Vagina (tissue), 2 donors: ENCODE results near the gene SYCP3. TPM values are rescaled to one million over a fixed set of nuclear protein-coding genes. Genes with fewer than 3 reads are reported as not detected.

ENCODE experiments used
- DNase-seq, 2 donors: peaks; one replicate each; pipeline ENCODE4 v3.0.0-alpha.2; 2017; ENCODE audit errors: extremely low spot score in 2 of 2
- H3K27ac ChIP-seq: fragments of 200-600 bp; sonication (generic); one replicate; pipeline ENCODE4 v1.5.1; 2019
- H3K27me3 ChIP-seq: fragments of 200-600 bp; sonication (generic); one replicate; pipeline ENCODE4 v1.5.1; 2019
- H3K36me3 ChIP-seq, 2 donors: fragments of 200-600 bp; sonication (generic); one replicate each; pipeline ENCODE4 v1.5.1; 2017 to 2019
- H3K4me1 ChIP-seq: fragments of 200-600 bp; sonication (generic); one replicate; pipeline ENCODE4 v1.5.1; 2019
- H3K4me3 ChIP-seq, 2 donors: fragments of 200-600 bp; sonication (generic); 1 replicate in 1 of 2; 2 replicates in 1 of 2; pipeline ENCODE4 v1.5.1; 2016 to 2019
- H3K9me3 ChIP-seq: fragments of 200-600 bp; sonication (generic); one replicate; pipeline ENCODE4 v1.5.1; 2019
- CTCF ChIP-seq, 3 experiments: fragments of 450-650 bp in 2 of 3; fragments of 200-600 bp in 1 of 3; sonication (generic) in 1 of 3; IDR thresholded peaks; one replicate each; pipeline ENCODE4 v1.5.1; 2017 to 2019; ENCODE audit warnings: antibody characterized with exemption in 3 of 3, mild to moderate bottlenecking in 2 of 3, moderate library complexity in 2 of 3
- POLR2A ChIP-seq, 2 donors: fragments of 450-650 bp; IDR thresholded peaks; one replicate each; pipeline ENCODE4 v1.6.1; 2017; ENCODE audit warnings: antibody characterized with exemption in 2 of 2, mild to moderate bottlenecking in 2 of 2, moderate library complexity in 2 of 2
- POLR2AphosphoS5 ChIP-seq, 2 donors: sonication (generic); formaldehyde crosslinking; IDR thresholded peaks; one replicate each; pipeline ENCODE4 v1.9.0; 2017; ENCODE audit warnings: antibody characterized with exemption in 2 of 2, mild to moderate bottlenecking in 2 of 2, low read depth in 1 of 2; ENCODE audit not compliant: insufficient read depth in 1 of 2
- intact Hi-C: fragments of 100-400 bp; cut with DNase I; formaldehyde crosslinking; loops from one replicate; pipeline ENCODE4 v1.15.1; 2023
- total RNA-seq: library from RNA; depleted of rRNA; stranded (reverse); fragments of >200 nt; gene quantifications from one replicate; pipeline ENCODE4 v1.2.3, GENCODE V29; 2016

The SYCP3 gene
- total RNA-seq, 1 donor from 2014 or later = not detected

GRCh38 chr12:101698800-101699347 is 40.4 kb downstream of the SYCP3 start:
- peak overlapping the region; percentile 92 for H3K27ac ChIP-seq
- H3K27me3 ChIP-seq = no peaks in the 10 kb centered on the region
- H3K4me3 ChIP-seq = peak overlapping the region; percentile 84 to 96
- TF ChIP-seq POLR2AphosphoS5 (IDR thresholded peaks at IDR 0.05; ENCODE audit: insufficient read depth in 1 of 2, low read depth in 1 of 2) (no peak), CTCF (IDR thresholded peaks at IDR 0.05) (no peak), POLR2A (IDR thresholded peaks at IDR 0.05) (no peak)
- no peaks in the 10 kb centered on the region for H3K9me3 ChIP-seq
- intact Hi-C loops = no loop called here
- no peak for DNase-seq
- H3K36me3 ChIP-seq = no peaks in the 10 kb centered on the region
- peaks cover 73% of the 10 kb centered on the region for H3K4me1 ChIP-seq

- TF ChIP-seq POLR2AphosphoS5 (IDR thresholded peaks at IDR 0.05; ENCODE audit: insufficient read depth in 1 of 2, low read depth in 1 of 2) (peak in 1 of 2 donors; percentile 54), POLR2A (IDR thresholded peaks at IDR 0.05) (no peak)
- peak overlapping the region; percentile 92 for H3K27ac ChIP-seq
- intact Hi-C loops = no loop called here
- H3K4me1 ChIP-seq = peaks cover 66% of the 10 kb centered on the region
- no peak for DNase-seq
- H3K9me3 ChIP-seq = no peaks in the 10 kb centered on the region
- H3K36me3 ChIP-seq = no peaks in the 10 kb centered on the region
- no peaks in the 10 kb centered on the region for H3K27me3 ChIP-seq
- H3K4me3 ChIP-seq = peak overlapping the region; percentile 84 to 96
Measured at GRCh38 chr12:101697930-101698799, 41.1 kb downstream of the SYCP3 start.

GRCh38 chr12:101697197-101697929 is 41.9 kb downstream of the SYCP3 start, which contains the start of gene CHPT1:
Gene CHPT1, plus strand, starts transcription at chr12:101697640. Its CDS starts 222 bp downstream, at chr12:101697862.
- intact Hi-C loops = no loop called here
- H3K4me1 ChIP-seq = peaks cover 58% of the 10 kb centered on the region
- no peaks in the 10 kb centered on the region for H3K27me3 ChIP-seq
- H3K4me3 ChIP-seq = peak within 1 kb of the TSS; percentile 84 to 96
- no peaks in the 10 kb centered on the region for H3K9me3 ChIP-seq
- H3K27ac ChIP-seq = peak within 1 kb of the TSS; percentile 92
- no peak for DNase-seq
- H3K36me3 ChIP-seq = no peaks in the 10 kb centered on the region
- TF ChIP-seq POLR2A (IDR thresholded peaks at IDR 0.05) (peak in 1 of 2 donors; percentile 59), CTCF (IDR thresholded peaks at IDR 0.05) (no peak), POLR2AphosphoS5 (IDR thresholded peaks at IDR 0.05; ENCODE audit: insufficient read depth in 1 of 2, low read depth in 1 of 2) (peak in 1 of 2 donors; percentile 65)

GRCh38 chr12:101696251-101697196 is 42.7 kb downstream of the SYCP3 start:
- intact Hi-C loops = no loop called here
- Histone ChIP-seq H3K9me3 (no peaks in the 10 kb centered on the region), H3K4me1 (peaks cover 49% of the 10 kb centered on the region), H3K27ac (peak overlapping the region; percentile 92), H3K27me3 (no peaks in the 10 kb centered on the region), H3K4me3 (peak overlapping the region; percentile 84 to 96), H3K36me3 (no peaks in the 10 kb centered on the region)
- DNase-seq = no peak
- TF ChIP-seq POLR2AphosphoS5 (IDR thresholded peaks at IDR 0.05; ENCODE audit: insufficient read depth in 1 of 2, low read depth in 1 of 2) = no peak
- TF ChIP-seq CTCF (IDR thresholded peaks at IDR 0.05) = no peak
- TF ChIP-seq POLR2A (IDR thresholded peaks at IDR 0.05) = no peak
